Measurements from ENCODE around the gene LSM14B.

LSM14B gene

DNA sequence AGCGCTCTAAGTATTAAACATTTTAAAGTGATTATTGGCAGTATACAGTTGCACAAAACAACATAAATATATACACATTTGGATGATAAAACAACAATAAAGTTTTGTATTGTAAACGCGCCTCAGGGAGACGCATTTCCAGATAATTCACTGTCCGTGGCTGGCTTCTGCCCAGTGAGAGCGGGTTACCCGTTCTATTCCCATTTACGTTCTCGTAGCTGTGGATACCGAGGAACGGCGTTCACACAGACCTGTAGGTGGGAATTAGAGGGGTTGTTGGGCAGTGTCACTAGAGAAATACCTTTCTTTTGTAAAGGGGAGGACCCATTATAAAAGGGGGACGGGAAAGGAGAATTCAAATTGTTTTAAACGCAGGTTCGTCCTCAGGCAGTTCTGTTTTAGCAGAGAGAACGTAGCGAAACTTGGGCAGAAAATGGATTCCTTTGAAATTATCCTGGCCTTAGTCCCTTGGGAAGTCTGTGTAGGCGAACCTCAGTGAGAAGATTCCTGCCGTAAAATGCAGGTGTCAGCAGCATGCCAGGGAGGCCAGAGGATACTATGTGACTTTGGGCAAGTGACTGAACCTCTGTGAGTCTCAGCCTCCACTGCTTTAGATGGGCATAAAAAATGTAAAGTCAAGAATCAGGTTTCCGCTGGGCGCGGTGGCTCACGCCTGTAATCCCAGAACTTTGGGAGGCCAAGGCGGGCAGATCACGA lies 61.3 kb downstream of the LSM14B start:
- no peak for DNase-seq (ENCODE audit: low read depth in 2 of 2)

Data from fibroblast of skin of left quadriceps (primary cell).